ENCODE measurements around the gene TAAR2. TPM values are rescaled to one million over a fixed set of nuclear protein-coding genes. Genes with fewer than 3 reads are reported as not detected.

TAAR2 gene
- total and polyA plus RNA-seq, 2 donors (not counting 1 experiment from before 2014, with no cell fraction given) = not detected

DNA sequence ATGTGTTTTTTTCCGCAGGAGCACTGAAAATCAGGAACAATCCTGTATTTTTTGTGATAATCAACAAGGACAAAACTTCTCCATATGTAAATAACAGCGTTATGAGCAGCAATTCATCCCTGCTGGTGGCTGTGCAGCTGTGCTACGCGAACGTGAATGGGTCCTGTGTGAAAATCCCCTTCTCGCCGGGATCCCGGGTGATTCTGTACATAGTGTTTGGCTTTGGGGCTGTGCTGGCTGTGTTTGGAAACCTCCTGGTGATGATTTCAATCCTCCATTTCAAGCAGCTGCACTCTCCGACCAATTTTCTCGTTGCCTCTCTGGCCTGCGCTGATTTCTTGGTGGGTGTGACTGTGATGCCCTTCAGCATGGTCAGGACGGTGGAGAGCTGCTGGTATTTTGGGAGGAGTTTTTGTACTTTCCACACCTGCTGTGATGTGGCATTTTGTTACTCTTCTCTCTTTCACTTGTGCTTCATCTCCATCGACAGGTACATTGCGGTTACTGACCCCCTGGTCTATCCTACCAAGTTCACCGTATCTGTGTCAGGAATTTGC is 53.8 kb downstream of the TAAR2 start, which contains the start of gene TAAR6:
Gene TAAR6, plus strand, starts transcription at position 102 of the 557 bp plus-strand sequence. Its CDS starts 0 bp downstream, at position 102.
- CTCF ChIA-PET = no interaction called here
- DNase-seq = no peak

DNA sequence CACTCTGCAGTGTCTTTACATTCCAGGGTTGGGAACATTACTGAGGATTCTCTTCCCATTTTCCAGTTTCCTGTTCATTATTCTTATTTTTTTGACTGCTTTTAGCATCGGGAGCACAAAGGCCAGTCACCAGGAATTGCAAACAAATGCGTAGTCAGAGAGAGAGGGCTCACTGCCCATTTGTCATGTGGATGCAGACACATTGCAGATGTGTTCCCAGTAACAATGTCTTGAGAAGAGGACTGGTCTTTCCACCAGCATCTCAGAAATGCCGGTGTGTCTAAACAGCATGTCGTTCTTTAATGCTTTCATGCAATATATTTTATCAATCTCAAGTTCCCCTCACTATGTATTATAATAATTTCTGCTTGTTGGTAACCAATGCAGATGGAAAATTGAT is 54.9 kb downstream of the TAAR2 start:
- intact Hi-C loops (cut with micrococcal nuclease) = no loop called here
- no peak overlapping the region for H2AFZ ChIP-seq (ENCODE audit: insufficient read depth, low read depth, low read length, poor library complexity, severe bottlenecking)
- ChIA-PET POLR2A (no interaction called here), CTCF (interaction anchor here (0.6 kb wide), 1 partner anchor 310 kb away, joined by 3 read pairs; no protein-coding TSS in a partner anchor)
- DNase-seq (no peak), ATAC-seq (ENCODE audit: low read depth) (no peak)
- TF ChIP-seq, protein P1, sequence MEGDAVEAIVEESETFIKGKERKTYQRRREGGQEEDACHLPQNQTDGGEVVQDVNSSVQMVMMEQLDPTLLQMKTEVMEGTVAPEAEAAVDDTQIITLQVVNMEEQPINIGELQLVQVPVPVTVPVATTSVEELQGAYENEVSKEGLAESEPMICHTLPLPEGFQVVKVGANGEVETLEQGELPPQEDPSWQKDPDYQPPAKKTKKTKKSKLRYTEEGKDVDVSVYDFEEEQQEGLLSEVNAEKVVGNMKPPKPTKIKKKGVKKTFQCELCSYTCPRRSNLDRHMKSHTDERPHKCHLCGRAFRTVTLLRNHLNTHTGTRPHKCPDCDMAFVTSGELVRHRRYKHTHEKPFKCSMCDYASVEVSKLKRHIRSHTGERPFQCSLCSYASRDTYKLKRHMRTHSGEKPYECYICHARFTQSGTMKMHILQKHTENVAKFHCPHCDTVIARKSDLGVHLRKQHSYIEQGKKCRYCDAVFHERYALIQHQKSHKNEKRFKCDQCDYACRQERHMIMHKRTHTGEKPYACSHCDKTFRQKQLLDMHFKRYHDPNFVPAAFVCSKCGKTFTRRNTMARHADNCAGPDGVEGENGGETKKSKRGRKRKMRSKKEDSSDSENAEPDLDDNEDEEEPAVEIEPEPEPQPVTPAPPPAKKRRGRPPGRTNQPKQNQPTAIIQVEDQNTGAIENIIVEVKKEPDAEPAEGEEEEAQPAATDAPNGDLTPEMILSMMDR (IDR thresholded peaks at IDR 0.05) = no peak
- no peak for TF ChIP-seq EZH2 (IDR thresholded peaks at IDR 0.05; ENCODE audit: borderline replicate concordance, insufficient read depth, low read depth, low read length, poor library complexity, severe bottlenecking)
- no peak overlapping the region for H3K27ac Mint-ChIP-seq
- no peaks in the 10 kb centered on the region for H3K9me3 Mint-ChIP-seq (ENCODE audit: insufficient read depth)
- no peak overlapping the region for H3K4me2 ChIP-seq (replicated peaks; ENCODE audit: low read depth, low read length, poor library complexity, severe bottlenecking)
- peaks cover 0 to 6% (median 3%) of the 10 kb centered on the region in 4 experiments for H3K27me3 ChIP-seq (replicated peaks in 1 of 4; ENCODE audit: control extremely low read depth in 1 of 4, control insufficient read depth in 3 of 4, insufficient read depth in 4 of 4, low read length in 3 of 4)
- H3K27ac ChIP-seq (ENCODE audit: low read length in 2 of 2) = no peak overlapping the region
- H4K20me1 ChIP-seq (ENCODE audit: control insufficient read depth, insufficient read depth, low read length, poor library complexity, severe bottlenecking) = no peaks in the 10 kb centered on the region
- no peak overlapping the region for H3K9ac ChIP-seq (ENCODE audit: low read length)
- no peaks in the 10 kb centered on the region for H3K36me3 ChIP-seq (replicated peaks in 1 of 2; ENCODE audit: control extremely low read depth in 1 of 2, control insufficient read depth in 1 of 2, extremely low read depth in 1 of 2, insufficient read depth in 2 of 2, low read length in 1 of 2)
- no peaks in the 10 kb centered on the region for H3K9me3 ChIP-seq (ENCODE audit: control extremely low read depth in 1 of 3, control insufficient read depth in 2 of 3, insufficient read depth in 1 of 3, low read length in 2 of 3)
- WGBS (ENCODE audit: insufficient coverage) = 85% methylated on average over 2 of the region's 4 CpGs
- no peaks in the 10 kb centered on the region for H3K4me1 Mint-ChIP-seq
- H3K4me3 Mint-ChIP-seq = no peak overlapping the region
- H3K27me3 Mint-ChIP-seq = peaks cover 38% of the 10 kb centered on the region
- no peaks in the 10 kb centered on the region for H3K79me2 ChIP-seq (ENCODE audit: control insufficient read depth, insufficient read depth, low read length)
- H3K4me3 ChIP-seq (ENCODE audit: control extremely low read depth in 1 of 5, extremely low read depth in 1 of 5, insufficient read depth in 1 of 5, low read depth in 2 of 5, low read length in 4 of 5) = no peak overlapping the region
- H3K4me1 ChIP-seq (ENCODE audit: control insufficient read depth in 2 of 2, insufficient read depth in 2 of 2, low read length in 2 of 2) = no peaks in the 10 kb centered on the region

More for the DNA sequence above, 53.8 kb downstream of the TAAR2 start, which contains the start of gene TAAR6:
- H3K9me3 ChIP-seq (ENCODE audit: control extremely low read depth in 1 of 3, control insufficient read depth in 2 of 3, insufficient read depth in 1 of 3, low read length in 2 of 3) = no peaks in the 10 kb centered on the region
- peaks cover 0 to 6% (median 3%) of the 10 kb centered on the region in 4 experiments for H3K27me3 ChIP-seq (replicated peaks in 1 of 4; ENCODE audit: control extremely low read depth in 1 of 4, control insufficient read depth in 3 of 4, insufficient read depth in 4 of 4, low read length in 3 of 4)
- POLR2A ChIA-PET = no interaction called here
- no peak within 1 kb of the TSS for H3K4me2 ChIP-seq (replicated peaks; ENCODE audit: low read depth, low read length, poor library complexity, severe bottlenecking)
- ATAC-seq (ENCODE audit: low read depth) = no peak
- Mint-ChIP-seq H3K4me3 (no peak within 1 kb of the TSS), H3K4me1 (no peaks in the 10 kb centered on the region), H3K9me3 (ENCODE audit: insufficient read depth) (no peaks in the 10 kb centered on the region), H3K27me3 (peaks cover 34% of the 10 kb centered on the region), H3K27ac (no peak within 1 kb of the TSS)
- H3K79me2 ChIP-seq (ENCODE audit: control insufficient read depth, insufficient read depth, low read length) = no peaks in the 10 kb centered on the region
- H3K27ac ChIP-seq (ENCODE audit: low read length in 2 of 2) = no peak within 1 kb of the TSS
- H4K20me1 ChIP-seq (ENCODE audit: control insufficient read depth, insufficient read depth, low read length, poor library complexity, severe bottlenecking) = no peaks in the 10 kb centered on the region
- intact Hi-C loops (cut with micrococcal nuclease) = no loop called here
- H2AFZ ChIP-seq (ENCODE audit: insufficient read depth, low read depth, low read length, poor library complexity, severe bottlenecking) = no peak within 1 kb of the TSS
- H3K9ac ChIP-seq (ENCODE audit: low read length) = no peak within 1 kb of the TSS
- H3K4me3 ChIP-seq (ENCODE audit: control extremely low read depth in 1 of 5, extremely low read depth in 1 of 5, insufficient read depth in 1 of 5, low read depth in 2 of 5, low read length in 4 of 5) = no peak within 1 kb of the TSS
- 97% methylated on average over 10 of the region's 15 CpGs for WGBS (ENCODE audit: insufficient coverage)
- H3K36me3 ChIP-seq (replicated peaks in 1 of 2; ENCODE audit: control extremely low read depth in 1 of 2, control insufficient read depth in 1 of 2, extremely low read depth in 1 of 2, insufficient read depth in 2 of 2, low read length in 1 of 2) = no peaks in the 10 kb centered on the region
- H3K4me1 ChIP-seq (ENCODE audit: control insufficient read depth in 2 of 2, insufficient read depth in 2 of 2, low read length in 2 of 2) = no peaks in the 10 kb centered on the region
- no peak for TF ChIP-seq EZH2 (IDR thresholded peaks at IDR 0.05; ENCODE audit: borderline replicate concordance, insufficient read depth, low read depth, low read length, poor library complexity, severe bottlenecking)
- TF ChIP-seq, protein P1 (IDR thresholded peaks at IDR 0.05) = no peak

Measured in B cell (primary cell).